RCC 7860 (cell line): Measurements from ENCODE around the gene KCNH8.

Source experiments
- DNase-seq: peaks from one replicate; pipeline ENCODE4 v3.0.0-alpha.2; 2015; ENCODE audit warnings: low spot score
- FAIRE-seq: peaks from 2 replicates; lab custom pipeline; 2012; peaks lifted over from hg19 to GRCh38; lab: Jason Lieb, UNC

The KCNH8 gene

GRCh38 chr3:19467761-19468160 is 319.5 kb downstream of the KCNH8 start:
- no peak for FAIRE-seq
- no peak for DNase-seq

GRCh38 chr3:19471138-19471537 is 322.8 kb downstream of the KCNH8 start:
- no peak for FAIRE-seq

DNA sequence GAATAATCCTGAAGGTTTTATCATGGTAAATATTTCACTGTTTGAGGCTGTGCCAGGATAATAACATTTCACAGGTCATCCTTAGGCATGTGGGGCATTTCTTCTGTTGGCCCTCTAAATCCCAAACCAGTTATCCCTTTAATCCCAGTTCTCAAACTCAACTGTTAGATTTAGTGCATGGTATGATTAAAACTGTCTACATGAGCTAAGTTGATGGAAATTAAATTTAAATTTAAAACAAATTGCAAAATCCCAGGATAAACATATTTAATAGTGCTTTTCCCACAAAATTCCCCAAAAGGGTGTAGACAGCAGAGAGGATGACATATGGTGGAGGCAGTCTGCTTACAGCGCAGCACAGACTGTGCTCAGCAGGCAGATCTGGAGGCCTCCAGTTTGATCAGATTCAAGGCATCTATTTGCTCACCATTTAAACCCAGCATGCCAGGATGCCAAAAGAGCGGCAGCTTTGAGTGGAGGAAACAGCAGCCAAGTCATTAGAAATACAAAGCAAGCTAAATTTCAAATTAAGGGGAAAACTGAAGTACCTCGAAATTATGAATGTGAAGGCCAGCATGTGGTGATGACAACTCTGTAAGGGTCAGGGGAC is 325.8 kb downstream of the KCNH8 start:
- FAIRE-seq, result no peak
- DNase-seq, result no peak

More at GRCh38 chr3:19471138-19471537, 322.8 kb downstream of the KCNH8 start:
- no peak for DNase-seq

- DNase-seq (no peak), FAIRE-seq (no peak)
Measured at GRCh38 chr3:19476281-19476680, 328.0 kb downstream of the KCNH8 start.

- DNase-seq (no peak), FAIRE-seq (no peak)
Measured at GRCh38 chr3:19485267-19485666, 337.0 kb downstream of the KCNH8 start.

DNA sequence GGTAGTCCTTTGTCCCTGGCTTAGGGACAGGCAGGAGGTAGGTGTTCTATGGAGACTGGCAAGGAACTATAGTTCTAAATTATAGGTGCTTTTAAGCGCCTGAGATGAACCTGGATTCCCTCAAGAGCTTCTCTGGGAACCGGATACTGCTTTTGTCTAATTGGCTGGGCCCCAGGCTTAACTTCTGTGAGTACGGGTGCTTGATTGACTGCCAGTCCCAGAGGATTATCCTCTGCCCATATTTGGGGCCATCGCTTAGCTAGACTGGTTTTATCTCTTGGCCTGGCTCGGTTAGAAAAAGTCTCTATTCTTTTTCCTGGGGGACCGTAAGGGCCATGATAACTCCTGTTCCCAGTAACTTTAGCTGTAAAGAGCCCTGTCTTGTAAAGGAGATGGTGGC is 339.1 kb downstream of the KCNH8 start:
- FAIRE-seq, result no peak
- DNase-seq, result no peak

- FAIRE-seq (no peak), DNase-seq (no peak)
Measured at GRCh38 chr3:19488939-19489338, 340.6 kb downstream of the KCNH8 start.

DNA sequence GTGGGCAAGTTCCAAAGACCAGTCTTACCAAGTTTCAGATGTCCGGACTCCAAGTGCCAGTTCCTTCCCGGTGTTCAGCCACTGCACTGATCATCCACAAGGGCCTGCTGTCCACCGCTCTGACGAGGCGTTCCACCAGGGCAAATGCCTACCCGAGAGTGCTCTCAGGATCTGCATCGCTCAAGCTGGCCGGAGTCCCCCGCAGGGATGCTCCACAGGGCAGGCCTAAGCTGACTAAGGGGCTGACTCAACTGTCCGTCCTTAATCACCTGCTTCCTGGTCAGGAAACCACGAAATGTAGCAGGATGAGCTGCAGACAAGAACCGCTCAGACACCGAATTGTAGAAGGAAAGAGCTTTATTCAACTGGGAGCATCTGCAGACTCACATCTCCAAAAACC is 341.6 kb downstream of the KCNH8 start:
- FAIRE-seq (no peak), DNase-seq (no peak)

GRCh38 chr3:19506171-19506570 is 357.9 kb downstream of the KCNH8 start:
- no peak for FAIRE-seq

DNA sequence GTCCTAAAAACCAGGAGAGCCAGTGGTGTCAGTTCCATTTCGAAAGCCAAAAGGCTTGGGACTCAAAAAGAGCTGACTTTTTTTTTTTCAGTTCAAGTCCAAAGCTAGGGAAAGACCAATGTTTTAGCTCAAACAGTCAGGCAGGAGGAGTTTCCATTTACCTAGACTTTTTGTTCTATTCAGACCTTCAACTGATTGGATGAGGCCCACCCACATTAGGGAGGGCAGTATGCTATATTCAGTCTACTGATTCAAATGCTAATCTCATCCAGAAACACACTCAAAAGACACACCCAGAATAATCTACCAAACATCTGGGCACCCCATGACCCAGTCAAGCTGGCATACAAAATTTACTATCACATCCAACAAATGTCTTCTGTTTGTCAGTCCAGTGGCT is 374.0 kb downstream of the KCNH8 start:
- FAIRE-seq (no peak), DNase-seq (no peak)

More at GRCh38 chr3:19506171-19506570, 357.9 kb downstream of the KCNH8 start:
- no peak for DNase-seq

DNA sequence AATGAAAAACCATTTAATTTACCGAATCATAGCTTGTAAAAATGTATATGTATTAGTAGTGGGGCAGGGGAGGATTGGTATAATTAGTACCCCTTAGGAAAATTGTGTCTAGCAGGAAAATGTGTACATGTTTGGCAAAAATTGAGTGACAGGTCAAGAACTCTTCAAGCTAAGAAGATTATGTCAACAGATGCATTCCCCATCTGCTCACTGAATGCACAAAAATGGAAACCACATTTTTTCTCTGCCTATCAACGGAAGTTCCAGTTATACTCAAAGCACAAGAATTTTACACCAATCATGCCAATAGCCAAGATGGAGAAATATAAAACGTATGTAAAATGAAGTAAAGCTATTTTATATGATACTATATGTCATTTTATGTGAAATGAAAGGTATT is 377.8 kb downstream of the KCNH8 start:
- FAIRE-seq (no peak), DNase-seq (no peak)

- FAIRE-seq (no peak), DNase-seq (no peak)
Measured at GRCh38 chr3:19527746-19528145, 379.4 kb downstream of the KCNH8 start.

GRCh38 chr3:19531426-19531825 is 383.1 kb downstream of the KCNH8 start:
- FAIRE-seq (no peak), DNase-seq (no peak)

DNA sequence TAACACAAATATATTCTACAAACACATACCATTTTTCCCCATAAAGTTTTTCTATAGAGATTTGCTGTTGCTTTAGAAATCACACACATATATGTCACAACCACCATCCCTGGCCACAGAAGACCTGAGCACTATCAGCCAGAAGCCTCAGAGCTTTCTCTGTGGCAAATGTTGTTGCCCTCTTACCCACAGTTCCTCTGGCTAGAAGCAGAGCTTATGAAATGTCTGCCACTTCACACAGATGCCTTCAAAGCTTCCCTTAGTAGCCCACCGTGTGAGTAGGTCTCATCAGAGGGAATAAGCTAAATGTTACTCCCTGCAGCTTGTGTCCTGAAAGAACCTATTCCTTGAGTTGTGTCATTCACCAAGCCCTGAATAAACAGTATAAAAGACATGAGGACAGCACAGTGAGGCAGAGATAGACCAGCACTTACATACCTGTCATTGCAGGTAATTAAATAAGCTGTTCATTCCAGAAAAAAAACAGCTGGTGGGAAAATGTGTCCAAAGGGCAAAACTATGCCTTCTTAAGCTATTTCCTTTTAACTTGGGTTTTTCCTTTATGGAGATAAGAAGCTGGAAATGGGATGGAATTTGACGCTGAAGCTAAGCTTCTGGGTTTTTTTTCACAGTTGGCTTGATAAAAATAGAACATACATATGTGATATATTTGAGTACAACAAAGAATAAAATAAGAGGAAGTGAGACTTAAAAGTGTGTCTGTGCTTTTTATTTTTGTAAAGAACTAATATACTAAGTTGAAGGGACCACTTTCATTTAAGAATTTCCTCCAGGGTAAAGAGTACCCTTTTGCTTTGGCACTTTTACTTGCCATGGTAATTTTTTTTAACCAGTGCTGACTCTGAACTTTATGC is 391.4 kb downstream of the KCNH8 start:
- no peak for FAIRE-seq
- DNase-seq, result no peak

GRCh38 chr3:19540464-19540863 is 392.2 kb downstream of the KCNH8 start:
- FAIRE-seq, result no peak

GRCh38 chr3:19541284-19541683 is 393.0 kb downstream of the KCNH8 start:
- FAIRE-seq, result no peak

More at GRCh38 chr3:19540464-19540863, 392.2 kb downstream of the KCNH8 start:
- DNase-seq, result no peak

DNA sequence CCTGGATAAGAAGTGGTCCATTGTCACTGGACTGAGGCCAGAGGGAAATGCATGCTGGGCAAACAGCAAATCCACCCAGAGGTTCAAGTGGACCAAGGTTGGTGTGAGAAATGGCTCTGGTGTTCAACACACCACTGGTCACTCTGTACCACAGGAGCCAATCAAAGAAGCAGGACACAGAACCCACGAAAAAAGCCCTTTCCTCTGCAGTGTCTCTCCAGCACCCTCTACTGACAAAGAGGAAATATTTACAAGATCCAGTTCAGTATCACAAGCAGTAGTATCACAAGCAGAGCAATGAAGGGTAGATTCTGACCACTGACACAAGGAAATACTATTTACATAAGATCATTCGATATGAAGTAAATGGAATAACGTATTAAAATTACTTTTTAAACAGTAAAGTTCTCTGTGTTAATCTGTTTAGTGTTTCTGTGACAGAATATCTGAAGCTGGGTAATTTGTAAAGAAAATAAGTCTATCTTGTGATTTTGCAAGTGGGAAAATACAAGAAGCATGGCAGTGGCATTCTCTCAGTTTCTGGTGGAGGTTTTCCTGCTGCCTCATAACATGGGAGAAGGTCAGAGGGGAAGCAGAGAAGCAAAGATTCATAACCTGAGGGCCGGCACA is 395.0 kb downstream of the KCNH8 start:
- FAIRE-seq (no peak), DNase-seq (peak; percentile 15)

More at GRCh38 chr3:19541284-19541683, 393.0 kb downstream of the KCNH8 start:
- DNase-seq, result no peak

GRCh38 chr3:19547665-19548464 is 399.6 kb downstream of the KCNH8 start:
- no peak for DNase-seq
- no peak for FAIRE-seq

DNA sequence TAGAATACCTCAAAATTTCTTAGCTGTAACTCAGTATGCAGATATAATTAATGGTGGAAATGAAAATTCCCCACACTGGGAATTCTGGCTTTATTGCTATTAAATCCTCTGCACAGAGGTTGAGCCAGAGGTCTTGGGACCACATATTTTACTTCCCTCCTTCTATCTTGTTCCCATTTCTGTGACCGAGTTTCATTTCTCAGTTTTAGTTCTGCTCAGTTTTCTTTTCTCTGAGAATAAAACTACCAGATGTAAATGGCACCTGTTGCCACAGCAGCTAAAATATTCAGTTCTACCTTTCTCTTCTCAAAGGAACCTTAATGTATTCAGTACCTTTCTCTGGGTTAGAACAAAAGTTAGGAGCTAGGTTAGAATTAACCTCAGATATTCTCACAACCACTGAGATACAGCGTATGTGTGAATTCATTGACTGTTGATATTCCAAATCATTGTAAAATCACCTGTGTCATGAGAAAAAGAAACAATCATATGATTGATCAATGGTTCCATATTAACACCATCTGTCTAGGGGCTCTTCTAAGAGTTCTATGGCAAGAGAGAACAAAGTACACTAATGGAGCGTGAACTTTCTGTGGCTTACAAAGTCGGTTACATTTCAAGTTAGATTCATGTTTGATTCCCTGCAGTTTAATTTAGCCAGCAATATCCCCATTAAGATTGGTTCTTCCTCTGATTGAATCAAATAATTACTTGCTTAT is 411.6 kb downstream of the KCNH8 start:
- FAIRE-seq (no peak), DNase-seq (no peak)

DNA sequence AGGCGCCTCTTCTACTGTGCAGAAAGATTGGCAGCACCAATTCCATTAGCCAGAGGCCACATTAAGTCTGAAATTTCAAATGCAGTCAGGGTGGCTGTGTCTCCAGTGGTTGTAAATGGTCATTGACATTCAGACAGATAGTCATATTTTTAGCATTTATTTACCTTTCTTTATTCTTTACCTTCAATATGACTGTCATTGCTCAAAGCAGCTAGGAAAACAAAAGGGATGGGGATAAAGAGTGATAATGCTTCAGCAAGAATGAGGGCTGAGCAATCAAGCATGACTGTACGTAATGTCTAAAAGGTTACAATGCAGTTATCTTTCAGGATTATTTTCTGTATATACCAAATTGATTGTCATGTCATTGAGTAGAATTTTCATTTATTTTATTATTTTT is 425.3 kb downstream of the KCNH8 start:
- DNase-seq (no peak), FAIRE-seq (no peak)
